Measurements from ENCODE around the gene TNFAIP2.

- TF ChIP-seq CTCF (IDR thresholded peaks at IDR 0.05) (no peak), POLR2A (IDR thresholded peaks at IDR 0.05) (no peak)
Measured at GRCh38 chr14:103156651-103157378, 33.6 kb downstream of the TNFAIP2 start.

All from right lobe of liver (tissue), 4 donors.